Measurements from ENCODE around the gene ZBTB7C. TPM values are rescaled to one million over a fixed set of nuclear protein-coding genes. Genes with fewer than 3 reads are reported as not detected.

Gene ZBTB7C
- total RNA-seq, 3 donors from 2014 or later (not counting 1 experiment from before 2014, with no cell fraction given), result 0.07 TPM; not detected in 2

DNA sequence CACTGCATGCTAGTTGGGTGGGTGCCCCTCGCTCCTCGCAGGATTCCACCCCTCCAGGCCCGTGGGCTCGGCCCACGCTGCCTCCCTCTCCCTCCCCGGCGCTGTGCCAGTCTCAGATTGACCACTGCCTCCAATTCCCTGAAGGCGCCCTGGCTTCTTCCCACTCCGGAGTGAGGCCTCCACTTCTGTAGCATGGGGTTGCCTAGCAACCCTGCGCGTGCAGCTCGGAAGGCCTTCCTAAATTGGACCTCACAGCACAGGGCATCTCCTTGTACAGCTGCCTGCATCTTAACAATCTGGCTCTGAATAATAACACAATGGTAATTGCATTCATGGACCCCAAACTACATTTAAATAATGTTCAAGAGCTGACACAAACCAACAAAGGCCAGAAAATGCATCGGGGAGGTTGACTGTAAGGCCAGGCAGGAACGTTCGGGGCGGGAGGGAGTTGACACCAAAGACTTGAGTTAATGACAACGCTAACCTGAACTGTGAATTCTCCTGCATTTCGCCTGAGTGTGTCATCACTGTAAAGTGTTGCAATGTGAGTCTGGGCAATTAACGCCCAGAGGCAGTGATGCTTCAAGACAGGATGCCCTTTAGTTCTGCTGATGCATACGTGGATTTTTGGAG lies 222.9 kb downstream of the ZBTB7C start:
- Histone ChIP-seq H3K4me1 (ENCODE audit: control insufficient read depth, insufficient read depth, low read length) (no peaks in the 10 kb centered on the region), H3K36me3 (ENCODE audit: control insufficient read depth, insufficient read depth, low read length) (no peaks in the 10 kb centered on the region), H3K27me3 (ENCODE audit: control insufficient read depth, insufficient read depth, low read length) (no peaks in the 10 kb centered on the region), H3K9me3 (ENCODE audit: control insufficient read depth, insufficient read depth, low read length) (no peaks in the 10 kb centered on the region), H3K27ac (ENCODE audit: low read length) (no peak overlapping the region), H3K4me3 (ENCODE audit: low read length) (no peak overlapping the region)
- DNase-seq (no peak), ATAC-seq (no peak)
- no peak overlapping the region for H3K27ac Mint-ChIP-seq
- no peaks in the 10 kb centered on the region for H3K36me3 Mint-ChIP-seq
- TF ChIP-seq, protein P1, sequence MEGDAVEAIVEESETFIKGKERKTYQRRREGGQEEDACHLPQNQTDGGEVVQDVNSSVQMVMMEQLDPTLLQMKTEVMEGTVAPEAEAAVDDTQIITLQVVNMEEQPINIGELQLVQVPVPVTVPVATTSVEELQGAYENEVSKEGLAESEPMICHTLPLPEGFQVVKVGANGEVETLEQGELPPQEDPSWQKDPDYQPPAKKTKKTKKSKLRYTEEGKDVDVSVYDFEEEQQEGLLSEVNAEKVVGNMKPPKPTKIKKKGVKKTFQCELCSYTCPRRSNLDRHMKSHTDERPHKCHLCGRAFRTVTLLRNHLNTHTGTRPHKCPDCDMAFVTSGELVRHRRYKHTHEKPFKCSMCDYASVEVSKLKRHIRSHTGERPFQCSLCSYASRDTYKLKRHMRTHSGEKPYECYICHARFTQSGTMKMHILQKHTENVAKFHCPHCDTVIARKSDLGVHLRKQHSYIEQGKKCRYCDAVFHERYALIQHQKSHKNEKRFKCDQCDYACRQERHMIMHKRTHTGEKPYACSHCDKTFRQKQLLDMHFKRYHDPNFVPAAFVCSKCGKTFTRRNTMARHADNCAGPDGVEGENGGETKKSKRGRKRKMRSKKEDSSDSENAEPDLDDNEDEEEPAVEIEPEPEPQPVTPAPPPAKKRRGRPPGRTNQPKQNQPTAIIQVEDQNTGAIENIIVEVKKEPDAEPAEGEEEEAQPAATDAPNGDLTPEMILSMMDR (IDR thresholded peaks at IDR 0.05), result no peak
- H3K4me3 Mint-ChIP-seq, result no peak overlapping the region
- WGBS (ENCODE audit: insufficient coverage), result 74% methylated on average over 20 of the region's 20 CpGs
- H3K9me3 Mint-ChIP-seq, result no peaks in the 10 kb centered on the region
- no peaks in the 10 kb centered on the region for H3K4me1 Mint-ChIP-seq
- peaks cover 6 to 30% of the 10 kb centered on the region in 2 donors for H3K27me3 Mint-ChIP-seq (ENCODE audit: low read depth in 2 of 2)
- intact Hi-C loops (cut with micrococcal nuclease), result no loop called here

DNA sequence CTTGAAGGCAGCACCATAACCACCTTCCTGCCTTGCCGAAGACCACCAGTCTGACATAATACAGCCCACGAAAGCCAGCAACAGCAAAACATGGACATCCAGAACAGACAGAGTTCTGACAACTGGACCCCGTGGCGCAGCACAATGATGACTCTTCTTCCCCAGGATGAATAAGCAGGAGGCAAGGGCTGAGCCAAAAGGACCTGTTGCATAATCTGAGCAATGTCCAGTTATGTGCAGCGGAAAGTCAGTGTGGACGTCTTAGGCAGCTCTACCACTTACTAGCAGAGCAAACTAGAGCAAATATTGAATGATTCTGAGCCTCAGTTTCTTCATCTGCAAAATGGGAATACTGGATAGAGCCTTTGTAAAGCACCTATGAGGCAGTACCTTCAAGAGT lies 225.1 kb downstream of the ZBTB7C start:
- no peak overlapping the region for H3K4me3 Mint-ChIP-seq
- ATAC-seq, result no peak
- TF ChIP-seq, protein P1 (IDR thresholded peaks at IDR 0.05), result no peak
- Histone ChIP-seq H3K9me3 (ENCODE audit: control insufficient read depth, insufficient read depth, low read length) (no peaks in the 10 kb centered on the region), H3K4me3 (ENCODE audit: low read length) (no peak overlapping the region), H3K27me3 (ENCODE audit: control insufficient read depth, insufficient read depth, low read length) (no peaks in the 10 kb centered on the region), H3K36me3 (ENCODE audit: control insufficient read depth, insufficient read depth, low read length) (no peaks in the 10 kb centered on the region), H3K27ac (ENCODE audit: low read length) (no peak overlapping the region), H3K4me1 (ENCODE audit: control insufficient read depth, insufficient read depth, low read length) (no peaks in the 10 kb centered on the region)
- intact Hi-C loops (cut with micrococcal nuclease), result no loop called here
- no peaks in the 10 kb centered on the region for H3K9me3 Mint-ChIP-seq
- H3K27ac Mint-ChIP-seq, result no peak overlapping the region
- H3K27me3 Mint-ChIP-seq (ENCODE audit: low read depth in 2 of 2), result peaks cover 8 to 30% of the 10 kb centered on the region in 2 donors
- no peaks in the 10 kb centered on the region for H3K4me1 Mint-ChIP-seq
- DNase-seq, result no peak
- 85% methylated on average over 6 of the region's 6 CpGs for WGBS (ENCODE audit: insufficient coverage)
- H3K36me3 Mint-ChIP-seq, result no peaks in the 10 kb centered on the region

DNA sequence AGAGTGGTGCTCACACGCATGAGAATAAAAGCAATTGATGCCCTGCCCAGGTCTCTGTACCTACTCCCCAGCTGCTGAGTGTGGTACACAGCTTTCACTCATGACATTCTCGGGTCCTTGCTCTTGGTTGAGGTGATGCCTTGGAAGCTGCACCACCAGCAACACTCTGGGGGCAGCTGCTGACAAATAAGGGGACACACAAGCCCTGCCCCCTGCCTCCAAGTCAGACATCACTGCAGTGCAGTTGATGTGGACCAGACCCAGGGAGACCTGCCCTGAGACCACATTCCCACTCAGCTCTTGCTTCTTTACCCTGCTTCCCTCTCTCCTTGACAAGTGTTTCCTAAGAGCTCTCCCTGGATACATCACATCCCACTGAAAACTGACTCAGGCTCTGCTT lies 225.6 kb downstream of the ZBTB7C start:
- no peaks in the 10 kb centered on the region for H3K9me3 ChIP-seq (ENCODE audit: control insufficient read depth, insufficient read depth, low read length)
- no peak for DNase-seq
- ATAC-seq, result no peak
- H3K27me3 Mint-ChIP-seq (ENCODE audit: low read depth in 2 of 2), result peaks cover 9 to 30% of the 10 kb centered on the region in 2 donors
- no peaks in the 10 kb centered on the region for H3K4me1 ChIP-seq (ENCODE audit: control insufficient read depth, insufficient read depth, low read length)
- no peak overlapping the region for H3K4me3 ChIP-seq (ENCODE audit: low read length)
- intact Hi-C loops (cut with micrococcal nuclease), result no loop called here
- H3K36me3 ChIP-seq (ENCODE audit: control insufficient read depth, insufficient read depth, low read length), result no peaks in the 10 kb centered on the region
- 75% methylated on average over 2 of the region's 2 CpGs for WGBS (ENCODE audit: insufficient coverage)
- no peak overlapping the region for H3K27ac Mint-ChIP-seq
- H3K27ac ChIP-seq (ENCODE audit: low read length), result no peak overlapping the region
- H3K9me3 Mint-ChIP-seq, result no peaks in the 10 kb centered on the region
- TF ChIP-seq, protein P1 (IDR thresholded peaks at IDR 0.05), result no peak
- H3K36me3 Mint-ChIP-seq, result no peaks in the 10 kb centered on the region
- H3K27me3 ChIP-seq (ENCODE audit: control insufficient read depth, insufficient read depth, low read length), result no peaks in the 10 kb centered on the region
- H3K4me3 Mint-ChIP-seq, result no peak overlapping the region
- H3K4me1 Mint-ChIP-seq, result no peaks in the 10 kb centered on the region

DNA sequence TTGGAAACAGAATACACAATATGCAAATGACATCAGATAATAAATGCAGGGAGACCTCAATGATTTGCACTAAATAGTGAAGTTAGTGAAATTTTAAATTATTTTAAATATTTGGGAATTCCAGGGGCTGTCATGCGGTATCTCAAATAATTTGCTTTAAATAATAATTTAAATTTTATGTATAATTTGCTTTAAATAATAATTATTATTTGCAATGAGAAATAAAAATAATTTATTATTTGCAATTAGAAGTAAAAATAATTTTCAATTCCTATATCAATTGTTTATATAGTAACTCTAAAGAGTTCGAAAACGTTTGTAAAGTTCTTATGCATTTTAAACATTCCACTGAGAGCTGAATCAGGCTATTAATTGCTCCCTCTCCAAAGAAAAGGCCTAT lies 226.4 kb downstream of the ZBTB7C start:
- intact Hi-C loops (cut with micrococcal nuclease), result no loop called here
- DNase-seq (no peak), ATAC-seq (no peak)
- Histone ChIP-seq H3K36me3 (ENCODE audit: control insufficient read depth, insufficient read depth, low read length) (no peaks in the 10 kb centered on the region), H3K4me1 (ENCODE audit: control insufficient read depth, insufficient read depth, low read length) (no peaks in the 10 kb centered on the region), H3K27ac (ENCODE audit: low read length) (no peak overlapping the region), H3K4me3 (ENCODE audit: low read length) (no peak overlapping the region), H3K9me3 (ENCODE audit: control insufficient read depth, insufficient read depth, low read length) (no peaks in the 10 kb centered on the region), H3K27me3 (ENCODE audit: control insufficient read depth, insufficient read depth, low read length) (no peaks in the 10 kb centered on the region)
- no peaks in the 10 kb centered on the region for H3K36me3 Mint-ChIP-seq
- H3K27me3 Mint-ChIP-seq (ENCODE audit: low read depth in 2 of 2), result peaks cover 9 to 30% of the 10 kb centered on the region in 2 donors
- no peaks in the 10 kb centered on the region for H3K9me3 Mint-ChIP-seq
- no peak overlapping the region for H3K27ac Mint-ChIP-seq
- TF ChIP-seq, protein P1 (IDR thresholded peaks at IDR 0.05), result no peak
- H3K4me1 Mint-ChIP-seq, result no peaks in the 10 kb centered on the region
- H3K4me3 Mint-ChIP-seq, result no peak overlapping the region
- WGBS (ENCODE audit: insufficient coverage), result 83% methylated on average over 1 of the region's 3 CpGs
